Epithelial cell of proximal tubule (primary cell): ENCODE measurements around the gene SMC5. TPM values are rescaled to one million over a fixed set of nuclear protein-coding genes. Genes with fewer than 3 reads are reported as not detected.

Experiments
- DNase-seq: peaks from one replicate; pipeline ENCODE4 v3.0.0-alpha.2; 2011; ENCODE audit warnings: low read depth
- H3K4me3 ChIP-seq: 2 replicates; pipeline ENCODE4 v1.5.1; 2011; ENCODE audit warnings: low read depth, mild to moderate bottlenecking, low read length
- total RNA-seq: library from RNA; depleted of rRNA; stranded (reverse); fragments of >200 nt; gene quantifications from 2 replicates; pipeline ENCODE4 v1.2.3, GENCODE V29; 2015
- TF ChIP-seq, protein P1 (sequence below): conservative IDR thresholded peaks from 2 replicates; pipeline ENCODE4 v1.5.1; 2012; ENCODE audit warnings: low read depth, mild to moderate bottlenecking, low read length

SMC5 gene
- total RNA-seq: 18.4 and 46.7 TPM in 2 replicates

DNA sequence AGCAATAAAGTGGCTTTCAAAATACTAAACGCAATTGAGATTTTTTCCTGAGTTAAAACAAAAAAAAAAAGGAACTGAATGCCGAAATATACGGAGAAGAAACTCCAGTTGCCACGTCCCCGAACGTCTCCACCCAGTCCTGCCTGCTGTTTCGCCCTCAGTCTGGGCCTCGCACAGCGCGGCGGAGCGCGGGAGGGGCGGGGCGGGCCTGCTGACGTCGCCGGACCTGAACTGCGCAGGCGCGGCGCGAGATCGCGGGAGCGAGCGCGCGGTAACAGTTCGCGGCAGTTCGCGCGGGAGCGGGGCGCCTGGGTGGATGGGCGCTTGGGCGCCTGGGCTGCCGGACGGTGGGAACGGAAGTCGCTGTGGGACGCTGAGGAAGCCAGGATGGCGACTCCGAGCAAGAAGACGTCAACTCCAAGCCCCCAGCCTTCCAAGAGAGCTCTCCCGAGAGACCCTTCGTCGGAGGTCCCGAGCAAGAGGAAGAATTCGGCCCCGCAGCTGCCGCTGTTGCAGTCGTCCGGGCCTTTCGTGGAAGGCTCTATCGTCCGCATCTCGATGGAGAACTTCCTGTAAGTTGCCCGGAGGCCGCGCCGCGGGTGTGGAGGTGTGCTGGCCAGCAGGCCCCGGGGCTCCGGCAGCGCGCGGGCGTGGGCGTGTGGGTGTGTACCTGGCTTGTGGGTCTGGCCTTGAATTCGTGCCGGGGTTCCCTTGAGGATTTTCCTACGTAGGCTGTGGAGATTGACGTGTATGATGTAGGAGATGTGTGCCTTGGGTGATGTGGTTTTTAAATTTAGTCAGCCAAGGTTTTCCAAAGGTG, at the start of gene SMC5:
Gene SMC5 (plus strand): TSS at position 287 of the 820 bp plus-strand sequence. CDS start 101 bp downstream, at position 388.
- peak within 1 kb of the TSS; percentile 82 for H3K4me3 ChIP-seq
- no peak for DNase-seq
- TF ChIP-seq, protein P1, sequence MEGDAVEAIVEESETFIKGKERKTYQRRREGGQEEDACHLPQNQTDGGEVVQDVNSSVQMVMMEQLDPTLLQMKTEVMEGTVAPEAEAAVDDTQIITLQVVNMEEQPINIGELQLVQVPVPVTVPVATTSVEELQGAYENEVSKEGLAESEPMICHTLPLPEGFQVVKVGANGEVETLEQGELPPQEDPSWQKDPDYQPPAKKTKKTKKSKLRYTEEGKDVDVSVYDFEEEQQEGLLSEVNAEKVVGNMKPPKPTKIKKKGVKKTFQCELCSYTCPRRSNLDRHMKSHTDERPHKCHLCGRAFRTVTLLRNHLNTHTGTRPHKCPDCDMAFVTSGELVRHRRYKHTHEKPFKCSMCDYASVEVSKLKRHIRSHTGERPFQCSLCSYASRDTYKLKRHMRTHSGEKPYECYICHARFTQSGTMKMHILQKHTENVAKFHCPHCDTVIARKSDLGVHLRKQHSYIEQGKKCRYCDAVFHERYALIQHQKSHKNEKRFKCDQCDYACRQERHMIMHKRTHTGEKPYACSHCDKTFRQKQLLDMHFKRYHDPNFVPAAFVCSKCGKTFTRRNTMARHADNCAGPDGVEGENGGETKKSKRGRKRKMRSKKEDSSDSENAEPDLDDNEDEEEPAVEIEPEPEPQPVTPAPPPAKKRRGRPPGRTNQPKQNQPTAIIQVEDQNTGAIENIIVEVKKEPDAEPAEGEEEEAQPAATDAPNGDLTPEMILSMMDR: no peak

DNA sequence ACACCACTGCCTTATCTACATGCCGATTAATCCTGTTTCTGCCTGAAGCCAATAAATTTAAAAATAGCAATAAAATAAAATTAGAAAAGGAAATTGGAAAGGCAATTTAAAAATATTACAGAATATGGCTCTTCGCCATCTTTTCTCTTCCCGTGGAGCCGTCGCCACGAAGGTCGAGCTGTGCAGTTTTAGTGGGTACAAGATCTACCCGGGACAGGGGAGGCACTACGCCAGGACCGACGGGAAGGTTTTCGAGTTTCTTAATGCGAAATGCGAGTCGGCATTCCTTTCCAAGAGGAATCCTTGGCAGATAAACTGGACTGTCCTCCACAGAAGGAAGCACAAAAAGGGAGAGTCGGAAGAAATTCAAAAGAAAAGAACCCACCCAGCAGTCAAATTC, 41.7 kb upstream of the SMC5 start:
- no peak for DNase-seq
- TF ChIP-seq, protein P1: no peak
- H3K4me3 ChIP-seq: no peak overlapping the region

DNA sequence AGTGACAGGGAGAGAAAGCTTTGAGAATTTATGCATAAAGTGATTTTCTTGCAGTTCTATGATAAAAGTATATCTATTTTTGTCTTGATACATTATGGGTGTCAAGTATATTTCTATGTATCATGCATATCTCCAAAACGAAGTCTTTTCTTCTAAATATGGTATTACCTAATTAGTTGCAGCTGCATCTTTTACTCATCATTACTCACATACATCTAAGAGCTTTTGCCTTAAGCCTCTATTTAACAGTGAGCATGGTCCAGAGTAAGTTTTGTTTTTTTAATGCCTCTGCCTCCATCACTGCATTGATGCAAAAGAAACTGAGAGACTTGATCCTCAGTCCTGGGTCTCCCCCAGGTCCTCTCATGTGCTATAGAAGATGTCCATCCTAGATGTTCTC, 40.0 kb upstream of the SMC5 start:
- no peak for DNase-seq
- no peak overlapping the region for H3K4me3 ChIP-seq
- TF ChIP-seq, protein P1: no peak

DNA sequence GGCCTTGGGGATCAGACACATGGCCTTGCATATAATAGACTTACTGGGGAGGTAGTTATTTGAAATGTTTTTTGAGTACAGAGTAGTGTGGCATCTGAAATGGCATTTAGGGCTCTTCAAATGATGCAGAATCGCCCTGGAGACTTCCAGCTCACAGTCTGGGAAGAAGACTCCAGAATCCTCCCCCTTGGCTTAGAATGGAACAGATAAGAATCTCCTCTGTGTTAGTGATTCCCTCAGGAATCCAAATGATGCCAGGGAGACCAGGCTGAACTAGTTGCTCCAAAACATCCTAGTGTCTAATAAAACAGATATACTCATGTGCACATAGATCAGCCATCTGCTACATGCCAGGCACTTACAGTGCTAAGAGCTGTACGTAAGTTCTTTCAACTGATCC, 38.6 kb upstream of the SMC5 start:
- TF ChIP-seq, protein P1: no peak
- H3K4me3 ChIP-seq: no peak overlapping the region
- no peak for DNase-seq

DNA sequence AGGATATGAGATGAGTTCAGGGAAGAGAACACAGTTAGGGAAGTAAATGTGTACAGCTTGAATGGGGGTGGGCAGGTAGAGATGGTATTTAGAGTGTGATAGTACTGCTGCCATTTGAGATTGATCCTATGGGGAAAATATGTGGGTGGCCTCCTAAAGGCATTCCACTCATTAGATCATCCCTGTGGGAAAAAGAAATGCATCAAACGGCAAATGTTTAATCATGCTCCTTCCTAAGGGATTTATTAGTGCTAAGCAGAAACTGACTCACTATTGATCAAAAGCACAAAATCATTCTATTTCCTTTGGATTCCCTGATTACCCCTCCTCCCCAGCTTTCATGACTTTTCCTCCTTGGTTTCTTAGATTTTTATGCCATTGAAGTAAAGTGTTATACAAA, 36.4 kb upstream of the SMC5 start:
- H3K4me3 ChIP-seq: no peak overlapping the region
- no peak for DNase-seq
- TF ChIP-seq, protein P1: no peak

DNA sequence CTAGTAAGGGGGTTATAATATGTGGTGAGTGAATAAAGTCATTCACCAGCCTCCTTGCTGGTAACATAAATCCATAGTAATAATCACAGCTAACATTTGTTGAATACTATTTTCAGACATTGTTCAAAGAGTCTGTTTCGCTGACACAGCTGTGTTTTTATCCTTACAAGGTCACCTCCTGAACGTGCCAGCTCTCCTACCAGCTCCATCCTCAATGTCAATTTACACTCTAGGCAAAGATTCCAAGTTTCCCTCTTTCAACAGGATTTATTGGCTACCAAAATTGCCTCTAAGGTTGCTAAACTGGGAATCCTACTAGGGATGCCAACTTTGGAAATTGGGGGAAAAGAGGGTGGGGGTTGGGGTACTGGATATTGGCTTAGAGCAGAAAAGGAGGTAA, 30.7 kb upstream of the SMC5 start:
- DNase-seq: no peak
- TF ChIP-seq, protein P1: no peak
- no peak overlapping the region for H3K4me3 ChIP-seq

DNA sequence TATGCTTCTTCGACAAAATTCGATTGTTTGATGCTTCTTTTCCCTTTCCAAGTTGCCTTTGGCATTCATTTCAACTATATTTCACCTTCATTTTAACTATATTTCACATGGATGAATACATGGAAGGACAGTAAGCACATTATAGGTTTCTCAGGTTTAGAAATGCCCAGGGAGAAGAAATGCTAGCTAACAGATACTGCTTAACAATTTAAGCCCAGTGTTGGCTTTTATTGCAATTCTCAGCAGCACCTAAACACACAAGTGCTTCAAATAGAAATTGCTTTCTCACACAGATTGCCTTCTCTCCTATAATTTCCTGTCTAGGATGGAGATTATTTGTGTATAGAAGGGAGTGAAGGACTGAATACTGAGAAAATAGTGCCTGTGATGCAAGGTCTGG, 30.2 kb upstream of the SMC5 start:
- TF ChIP-seq, protein P1: no peak
- no peak for DNase-seq
- no peak overlapping the region for H3K4me3 ChIP-seq
